DND-41 (cell line): ENCODE data around the gene MTURN.

Source experiments
- ATAC-seq: fragments of 200-7000 bp; cut with Tn5 transposase; 3 replicates; pipeline ENCODE4 v1.9.1; 2021; ENCODE audit warnings: low read depth; ENCODE audit not compliant: insufficient read depth
- DNase-seq: peaks from one replicate; pipeline ENCODE4 v3.0.0-alpha.2; 2020
- H2AFZ ChIP-seq: 2 replicates; pipeline ENCODE4 v1.6.0; 2012; ENCODE audit warnings: low read depth, low read length
- H3K27ac ChIP-seq: 2 replicates; pipeline ENCODE4 v1.5.1; 2012; ENCODE audit warnings: low read length, inconsistent platforms
- H3K27me3 ChIP-seq: fragments of 200-600 bp; sonication (generic); 2 replicates; pipeline ENCODE4 v1.6.0; 2012; ENCODE audit warnings: low read length, mild to moderate bottlenecking, inconsistent platforms; ENCODE audit not compliant: insufficient read depth, poor library complexity
- H3K36me3 ChIP-seq: 2 replicates; pipeline ENCODE4 v1.5.1; 2012; ENCODE audit warnings: low read length, inconsistent platforms; ENCODE audit not compliant: insufficient read depth
- H3K4me1 ChIP-seq: 2 replicates; pipeline ENCODE4 v1.5.1; 2012; ENCODE audit warnings: mild to moderate bottlenecking, low read length; ENCODE audit not compliant: insufficient read depth
- H3K4me2 ChIP-seq: 2 replicates; pipeline ENCODE4 v1.6.0; 2012; ENCODE audit warnings: mild to moderate bottlenecking, moderate library complexity, low read length, inconsistent platforms; ENCODE audit not compliant: insufficient read depth
- H3K4me3 ChIP-seq, 2 experiments: fragments of 200-600 bp in 1 of 2; shearing (Covaris generic) in 1 of 2; 2 replicates each; pipeline ENCODE4 v1.5.1; 2012 to 2016; ENCODE audit warnings: inconsistent platforms in 2 of 2, low read length in 2 of 2, mild to moderate bottlenecking in 2 of 2, low read depth in 1 of 2, moderate library complexity in 1 of 2
- H3K79me2 ChIP-seq: 2 replicates; pipeline ENCODE4 v1.6.0; 2012; ENCODE audit warnings: low read length, inconsistent platforms; ENCODE audit not compliant: insufficient read depth
- H3K9ac ChIP-seq: 2 replicates; pipeline ENCODE4 v1.6.0; 2012; ENCODE audit warnings: low read depth, mild to moderate bottlenecking, inconsistent platforms, low read length, moderate library complexity
- H3K9me3 ChIP-seq: 2 replicates; pipeline ENCODE4 v1.5.1; 2012; ENCODE audit warnings: low read length, moderate library complexity, mild to moderate bottlenecking, inconsistent platforms; ENCODE audit not compliant: insufficient read depth, severe bottlenecking
- H4K20me1 ChIP-seq: 2 replicates; pipeline ENCODE4 v1.6.0; 2012; ENCODE audit warnings: low read length; ENCODE audit not compliant: insufficient read depth
- EZH2 ChIP-seq: IDR thresholded peaks from 3 replicates; pipeline ENCODE4 v1.6.1; 2012; ENCODE audit warnings: borderline replicate concordance, low read depth, mild to moderate bottlenecking, moderate library complexity, low read length, inconsistent platforms; ENCODE audit not compliant: severe bottlenecking
- TF ChIP-seq, protein P1 (sequence below): IDR thresholded peaks from 2 replicates; pipeline ENCODE4 v1.5.1; 2012; ENCODE audit warnings: borderline replicate concordance, low read length, moderate library complexity, mild to moderate bottlenecking; ENCODE audit not compliant: poor library complexity, severe bottlenecking; ENCODE audit errors: extremely low read depth

The MTURN gene

DNA sequence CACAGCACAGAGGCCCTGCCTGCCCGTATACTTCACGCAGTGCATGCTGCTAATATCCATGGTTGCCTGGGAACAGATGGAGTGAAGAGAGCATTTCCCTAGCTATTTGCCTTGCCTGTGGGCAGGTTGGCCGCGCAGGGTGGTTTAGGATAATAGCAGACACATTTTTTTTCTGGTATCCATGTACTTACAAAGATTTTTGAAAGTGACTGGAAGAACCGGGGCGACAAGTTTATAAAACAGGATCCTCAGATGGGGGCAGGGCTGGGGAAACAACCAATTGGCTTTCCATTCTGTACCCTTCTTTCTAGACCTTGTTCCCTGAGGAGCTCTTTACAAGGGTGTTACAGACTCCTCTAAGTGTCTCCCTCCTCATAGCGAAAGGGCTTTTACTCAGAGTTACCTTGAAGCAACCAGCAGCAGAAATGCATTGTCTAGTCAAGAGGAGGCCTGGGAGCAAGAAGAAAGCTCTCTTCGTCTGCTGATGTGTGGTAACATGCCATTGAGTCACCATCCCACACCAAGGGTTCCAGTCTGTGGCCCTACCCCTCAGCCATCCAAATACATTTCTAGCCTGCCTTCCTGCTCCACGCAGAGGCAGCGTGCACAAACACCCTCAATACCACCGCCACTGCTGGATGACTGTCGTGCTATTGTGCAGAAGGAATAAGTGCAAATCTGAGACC lies 31.5 kb downstream of the MTURN start:
- no peaks in the 10 kb centered on the region for H3K36me3 ChIP-seq
- no peaks in the 10 kb centered on the region for H3K79me2 ChIP-seq
- no peak for DNase-seq
- no peak overlapping the region for H3K27ac ChIP-seq
- H2AFZ ChIP-seq: no peak overlapping the region
- no peak overlapping the region for H3K4me2 ChIP-seq
- no peak for ATAC-seq
- no peaks in the 10 kb centered on the region for H3K4me1 ChIP-seq
- no peaks in the 10 kb centered on the region for H3K27me3 ChIP-seq
- TF ChIP-seq, protein P1, sequence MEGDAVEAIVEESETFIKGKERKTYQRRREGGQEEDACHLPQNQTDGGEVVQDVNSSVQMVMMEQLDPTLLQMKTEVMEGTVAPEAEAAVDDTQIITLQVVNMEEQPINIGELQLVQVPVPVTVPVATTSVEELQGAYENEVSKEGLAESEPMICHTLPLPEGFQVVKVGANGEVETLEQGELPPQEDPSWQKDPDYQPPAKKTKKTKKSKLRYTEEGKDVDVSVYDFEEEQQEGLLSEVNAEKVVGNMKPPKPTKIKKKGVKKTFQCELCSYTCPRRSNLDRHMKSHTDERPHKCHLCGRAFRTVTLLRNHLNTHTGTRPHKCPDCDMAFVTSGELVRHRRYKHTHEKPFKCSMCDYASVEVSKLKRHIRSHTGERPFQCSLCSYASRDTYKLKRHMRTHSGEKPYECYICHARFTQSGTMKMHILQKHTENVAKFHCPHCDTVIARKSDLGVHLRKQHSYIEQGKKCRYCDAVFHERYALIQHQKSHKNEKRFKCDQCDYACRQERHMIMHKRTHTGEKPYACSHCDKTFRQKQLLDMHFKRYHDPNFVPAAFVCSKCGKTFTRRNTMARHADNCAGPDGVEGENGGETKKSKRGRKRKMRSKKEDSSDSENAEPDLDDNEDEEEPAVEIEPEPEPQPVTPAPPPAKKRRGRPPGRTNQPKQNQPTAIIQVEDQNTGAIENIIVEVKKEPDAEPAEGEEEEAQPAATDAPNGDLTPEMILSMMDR: no peak
- no peak for TF ChIP-seq EZH2
- no peaks in the 10 kb centered on the region for H3K9me3 ChIP-seq
- no peaks in the 10 kb centered on the region for H4K20me1 ChIP-seq
- no peak overlapping the region for H3K9ac ChIP-seq
- H3K4me3 ChIP-seq: no peak overlapping the region

DNA sequence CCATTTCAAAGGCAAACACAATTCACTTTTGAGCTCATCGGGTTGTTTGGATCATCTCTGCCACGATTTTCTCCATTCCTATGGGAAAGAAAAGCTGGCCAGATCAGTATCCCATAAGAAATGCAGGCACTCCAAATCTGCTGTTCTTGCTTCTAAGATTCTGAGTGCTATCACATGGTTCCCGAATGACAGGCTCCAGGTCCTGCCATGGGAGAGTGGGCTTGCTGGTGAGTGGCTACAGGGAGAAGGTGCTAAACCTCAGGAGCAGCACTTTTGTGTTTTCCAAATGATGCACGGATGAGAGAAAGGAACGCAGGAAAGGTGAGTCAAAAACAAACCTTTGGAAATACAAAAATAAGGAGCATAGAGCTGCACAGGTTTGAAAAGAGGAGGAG lies 32.1 kb downstream of the MTURN start:
- Histone ChIP-seq H3K4me3 (no peak overlapping the region), H3K27ac (no peak overlapping the region), H3K9ac (no peak overlapping the region), H3K4me1 (no peaks in the 10 kb centered on the region), H3K36me3 (no peaks in the 10 kb centered on the region), H3K79me2 (no peaks in the 10 kb centered on the region), H3K9me3 (no peaks in the 10 kb centered on the region), H4K20me1 (no peaks in the 10 kb centered on the region), H2AFZ (no peak overlapping the region), H3K27me3 (no peaks in the 10 kb centered on the region), H3K4me2 (no peak overlapping the region)
- TF ChIP-seq, protein P1: no peak
- TF ChIP-seq EZH2: no peak
- ATAC-seq (no peak), DNase-seq (no peak)

DNA sequence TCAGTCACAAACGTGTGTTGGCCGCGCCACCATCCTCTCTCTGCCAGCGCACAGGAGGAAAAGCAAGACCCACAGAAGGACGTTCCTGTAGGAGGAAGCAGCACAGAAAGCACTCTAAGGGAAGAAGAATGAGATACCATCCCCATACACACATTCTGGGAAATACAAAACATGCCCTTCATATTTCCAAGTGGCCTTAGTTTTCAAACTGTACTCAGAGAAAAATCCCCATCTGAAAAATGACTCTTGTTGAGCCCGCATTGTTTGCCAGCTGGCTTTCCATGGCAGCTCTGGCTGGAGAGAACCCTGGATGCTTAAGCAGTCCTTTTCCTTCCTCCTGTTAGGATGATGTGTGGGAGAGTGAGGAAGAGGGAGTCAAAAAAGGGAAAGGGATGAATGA lies 33.1 kb downstream of the MTURN start:
- no peaks in the 10 kb centered on the region for H3K36me3 ChIP-seq
- no peaks in the 10 kb centered on the region for H3K9me3 ChIP-seq
- no peak overlapping the region for H3K4me2 ChIP-seq
- no peak overlapping the region for H3K27ac ChIP-seq
- H3K27me3 ChIP-seq: no peaks in the 10 kb centered on the region
- no peaks in the 10 kb centered on the region for H3K4me1 ChIP-seq
- no peaks in the 10 kb centered on the region for H4K20me1 ChIP-seq
- no peak overlapping the region for H3K9ac ChIP-seq
- TF ChIP-seq EZH2: no peak
- TF ChIP-seq, protein P1: no peak
- ATAC-seq (no peak), DNase-seq (no peak)
- H2AFZ ChIP-seq: no peak overlapping the region
- no peak overlapping the region for H3K4me3 ChIP-seq
- no peaks in the 10 kb centered on the region for H3K79me2 ChIP-seq
